SU-DHL-6 (cell line): ENCODE data around the gene ADAMTS17.

Source experiments
- H2AFZ ChIP-seq: fragments of 200-600 bp; sonication (generic); 2 replicates; pipeline ENCODE4 v1.6.1; 2014; ENCODE audit warnings: low read depth, mild to moderate bottlenecking, moderate library complexity, mixed read lengths, antibody characterized with exemption, low read length; ENCODE audit not compliant: severe bottlenecking
- H3F3A ChIP-seq: fragments of 200-600 bp; shearing (Covaris generic); 2 replicates; pipeline ENCODE4 v1.6.0; 2016; ENCODE audit warnings: antibody characterized with exemption, mild to moderate bottlenecking; ENCODE audit not compliant: insufficient read depth
- H3K27ac ChIP-seq: fragments of 200-600 bp; sonication (generic); 2 replicates; pipeline ENCODE4 v1.5.1; 2016; ENCODE audit warnings: low read depth, mild to moderate bottlenecking, low read length, moderate library complexity, mixed read lengths
- H3K27me3 ChIP-seq: fragments of 200-600 bp; sonication (generic), shearing (Covaris generic); 2 replicates; pipeline ENCODE4 v1.6.0; 2014; ENCODE audit warnings: mild to moderate bottlenecking, low read length
- H3K36me3 ChIP-seq: fragments of 200-600 bp; sonication (generic); 2 replicates; pipeline ENCODE4 v1.6.1; 2014; ENCODE audit warnings: mild to moderate bottlenecking, low read length, mixed read lengths
- H3K4me2 ChIP-seq: fragments of 300-600, 200-600 bp; shearing (Covaris generic), sonication (generic); 2 replicates; pipeline ENCODE4 v1.6.0; 2014; ENCODE audit warnings: low read length, low read depth, mild to moderate bottlenecking; ENCODE audit not compliant: poor library complexity, severe bottlenecking
- H3K4me3 ChIP-seq: fragments of 200-600 bp; sonication (generic); 2 replicates; pipeline ENCODE4 v1.5.1; 2014; ENCODE audit warnings: antibody characterized with exemption, low read length, mild to moderate bottlenecking, mixed read lengths; ENCODE audit not compliant: insufficient read depth, poor library complexity, severe bottlenecking
- H3K79me2 ChIP-seq: fragments of 200-600 bp; sonication (generic); 2 replicates; pipeline ENCODE4 v1.6.1; 2014; ENCODE audit warnings: mild to moderate bottlenecking, low read length, moderate library complexity; ENCODE audit not compliant: insufficient read depth
- H3K9ac ChIP-seq: fragments of 200-600 bp; sonication (generic); 2 replicates; pipeline ENCODE4 v1.7.0; 2014; ENCODE audit warnings: mild to moderate bottlenecking, low read length
- H3K9me2 ChIP-seq: fragments of 200-600 bp; sonication (generic); replicated peaks from 2 replicates; pipeline ENCODE4 v1.6.1; 2014; ENCODE audit warnings: low read length; ENCODE audit not compliant: insufficient read depth
- H3K9me3 ChIP-seq: fragments of 200-600 bp; sonication (generic); 2 replicates; pipeline ENCODE4 v1.6.1; 2014; ENCODE audit warnings: low read length, mixed read lengths; ENCODE audit not compliant: insufficient read depth
- H4K20me1 ChIP-seq: fragments of 200-600 bp; sonication (generic); 2 replicates; pipeline ENCODE4 v1.6.1; 2014; ENCODE audit warnings: low read depth, mild to moderate bottlenecking, antibody characterized with exemption, low read length, moderate library complexity, mixed read lengths
- EZH2phosphoT487 ChIP-seq: fragments of 200-600 bp; sonication (generic), shearing (Covaris generic); conservative IDR thresholded peaks from 2 replicates; pipeline ENCODE4 v1.6.1; 2018; ENCODE audit warnings: mild to moderate bottlenecking, antibody characterized with exemption, low read length, moderate library complexity, mixed read lengths
- TF ChIP-seq, protein P1 (sequence below): fragments of 200-600 bp; sonication (generic); IDR thresholded peaks from one replicate; pipeline ENCODE4 v1.5.1; 2017; ENCODE audit warnings: antibody characterized with exemption, mild to moderate bottlenecking, low read length, moderate library complexity; ENCODE audit not compliant: insufficient read depth, poor library complexity, severe bottlenecking

Gene ADAMTS17

DNA sequence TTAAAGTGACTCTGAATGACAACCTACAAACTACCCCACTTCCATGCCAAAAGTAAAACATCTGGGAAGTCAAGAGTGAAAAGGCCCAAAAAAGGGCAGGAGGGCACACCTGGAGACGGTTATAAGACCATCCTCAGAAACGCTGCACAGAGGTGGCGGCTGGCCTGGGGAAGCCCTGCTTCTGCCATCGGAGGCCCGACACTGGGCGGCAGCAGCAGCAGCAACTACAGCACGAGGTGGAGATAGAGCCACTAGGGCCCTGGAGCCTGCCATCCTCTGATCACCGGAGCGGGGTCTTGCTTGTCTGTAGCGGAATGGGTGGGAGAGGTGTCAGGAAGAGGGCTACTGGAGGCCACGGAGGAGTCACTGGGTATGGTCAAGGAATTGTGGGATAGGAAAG is 283.3 kb downstream of the ADAMTS17 start:
- TF ChIP-seq, protein P1, sequence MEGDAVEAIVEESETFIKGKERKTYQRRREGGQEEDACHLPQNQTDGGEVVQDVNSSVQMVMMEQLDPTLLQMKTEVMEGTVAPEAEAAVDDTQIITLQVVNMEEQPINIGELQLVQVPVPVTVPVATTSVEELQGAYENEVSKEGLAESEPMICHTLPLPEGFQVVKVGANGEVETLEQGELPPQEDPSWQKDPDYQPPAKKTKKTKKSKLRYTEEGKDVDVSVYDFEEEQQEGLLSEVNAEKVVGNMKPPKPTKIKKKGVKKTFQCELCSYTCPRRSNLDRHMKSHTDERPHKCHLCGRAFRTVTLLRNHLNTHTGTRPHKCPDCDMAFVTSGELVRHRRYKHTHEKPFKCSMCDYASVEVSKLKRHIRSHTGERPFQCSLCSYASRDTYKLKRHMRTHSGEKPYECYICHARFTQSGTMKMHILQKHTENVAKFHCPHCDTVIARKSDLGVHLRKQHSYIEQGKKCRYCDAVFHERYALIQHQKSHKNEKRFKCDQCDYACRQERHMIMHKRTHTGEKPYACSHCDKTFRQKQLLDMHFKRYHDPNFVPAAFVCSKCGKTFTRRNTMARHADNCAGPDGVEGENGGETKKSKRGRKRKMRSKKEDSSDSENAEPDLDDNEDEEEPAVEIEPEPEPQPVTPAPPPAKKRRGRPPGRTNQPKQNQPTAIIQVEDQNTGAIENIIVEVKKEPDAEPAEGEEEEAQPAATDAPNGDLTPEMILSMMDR: no peak
- TF ChIP-seq EZH2phosphoT487: no peak

DNA sequence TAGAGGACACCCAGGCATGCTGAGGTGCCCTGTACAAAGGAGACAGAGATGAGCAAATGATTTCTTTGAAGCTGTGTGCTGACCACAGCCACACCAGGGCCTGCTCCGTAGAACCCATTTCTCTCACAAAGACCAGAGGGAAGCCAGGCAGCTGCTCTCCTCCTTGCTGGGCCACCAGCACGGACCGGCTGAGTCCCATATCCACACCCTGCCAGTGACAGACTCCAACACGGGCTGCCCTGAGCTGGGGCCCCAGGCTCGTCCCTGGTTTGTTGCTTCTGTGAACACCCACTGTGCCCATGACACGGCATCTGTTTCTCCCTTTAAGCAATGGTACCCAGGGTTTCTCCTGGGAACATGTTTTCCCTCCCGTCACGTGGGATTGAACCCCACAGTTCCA is 284.5 kb downstream of the ADAMTS17 start:
- H3K9me2 ChIP-seq: no peaks in the 10 kb centered on the region
- H4K20me1 ChIP-seq: no peaks in the 10 kb centered on the region
- TF ChIP-seq, protein P1: no peak
- TF ChIP-seq EZH2phosphoT487: no peak
- H3K27ac ChIP-seq: no peak overlapping the region
- H3F3A ChIP-seq: no peaks in the 10 kb centered on the region
- H3K9me3 ChIP-seq: no peaks in the 10 kb centered on the region
- H3K27me3 ChIP-seq: no peaks in the 10 kb centered on the region
- H3K36me3 ChIP-seq: no peaks in the 10 kb centered on the region
- no peak overlapping the region for H3K4me2 ChIP-seq
- no peaks in the 10 kb centered on the region for H3K79me2 ChIP-seq
- H3K9ac ChIP-seq: no peak overlapping the region
- H2AFZ ChIP-seq: no peak overlapping the region
- no peak overlapping the region for H3K4me3 ChIP-seq

More for the DNA sequence above, 283.3 kb downstream of the ADAMTS17 start:
- no peak overlapping the region for H3K27ac ChIP-seq
- no peaks in the 10 kb centered on the region for H4K20me1 ChIP-seq
- H3K9me2 ChIP-seq: no peaks in the 10 kb centered on the region
- no peaks in the 10 kb centered on the region for H3K27me3 ChIP-seq
- H3K36me3 ChIP-seq: no peaks in the 10 kb centered on the region
- H3K9me3 ChIP-seq: no peaks in the 10 kb centered on the region
- no peak overlapping the region for H2AFZ ChIP-seq
- no peaks in the 10 kb centered on the region for H3K79me2 ChIP-seq
- no peaks in the 10 kb centered on the region for H3F3A ChIP-seq
- H3K4me2 ChIP-seq: no peak overlapping the region
- H3K9ac ChIP-seq: no peak overlapping the region
- H3K4me3 ChIP-seq: no peak overlapping the region

DNA sequence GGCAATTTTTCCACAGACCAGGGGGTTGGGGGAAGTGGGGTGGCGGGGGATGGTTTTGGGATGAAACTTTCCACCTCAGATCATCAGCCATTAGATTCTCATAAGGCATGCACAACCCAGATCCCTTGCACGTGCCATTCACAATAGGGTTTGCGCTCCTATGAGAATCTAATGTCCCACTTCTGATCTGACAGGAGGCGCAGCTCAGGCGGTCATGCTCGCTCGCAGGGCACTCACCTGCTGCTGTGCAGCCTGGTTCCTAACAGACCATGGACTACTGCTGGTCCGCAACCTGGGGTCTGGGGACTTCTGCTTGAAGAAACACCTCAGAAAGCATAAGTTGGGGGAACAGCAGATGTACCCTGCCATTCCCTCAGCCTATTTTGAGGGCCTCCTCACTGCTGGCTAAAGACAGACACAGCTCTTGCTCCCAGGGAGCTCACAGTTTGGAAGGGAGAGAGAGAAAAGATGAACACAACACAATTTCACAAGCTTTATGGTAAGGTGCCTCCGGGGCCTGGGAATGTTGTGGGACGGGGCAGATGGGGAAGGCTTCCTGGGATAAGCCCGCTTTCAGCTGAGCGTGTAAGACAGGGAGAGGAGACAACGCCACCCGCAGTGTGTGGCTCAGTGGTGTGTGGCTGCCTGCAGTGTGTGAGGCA is 285.2 kb downstream of the ADAMTS17 start:
- Histone ChIP-seq H3F3A (no peaks in the 10 kb centered on the region), H3K4me3 (no peak overlapping the region), H3K27ac (no peak overlapping the region), H3K9me2 (no peaks in the 10 kb centered on the region), H2AFZ (no peak overlapping the region), H3K9ac (no peak overlapping the region), H4K20me1 (no peaks in the 10 kb centered on the region), H3K79me2 (no peaks in the 10 kb centered on the region), H3K36me3 (no peaks in the 10 kb centered on the region), H3K4me2 (no peak overlapping the region), H3K27me3 (no peaks in the 10 kb centered on the region), H3K9me3 (no peaks in the 10 kb centered on the region)
- TF ChIP-seq, protein P1: no peak
- TF ChIP-seq EZH2phosphoT487: no peak

DNA sequence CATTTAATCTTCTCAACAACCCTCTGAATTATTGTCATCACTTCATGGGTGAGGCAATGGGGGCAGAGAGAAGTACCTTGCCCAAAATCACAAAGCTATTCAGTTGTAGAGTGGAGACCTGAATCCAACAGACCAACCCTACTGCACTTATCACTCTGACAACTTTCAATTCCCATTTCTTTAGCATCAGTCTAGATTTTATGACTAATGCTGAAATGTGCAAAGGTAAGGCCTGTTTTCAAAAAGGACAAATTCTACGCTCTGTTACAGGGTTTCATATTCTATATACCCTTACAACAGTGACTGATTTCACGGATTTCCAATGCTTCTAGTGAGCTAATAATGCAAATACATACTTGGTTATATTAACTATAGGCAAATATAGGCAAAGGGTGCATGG is 286.0 kb downstream of the ADAMTS17 start:
- no peaks in the 10 kb centered on the region for H3F3A ChIP-seq
- no peak for TF ChIP-seq EZH2phosphoT487
- no peak overlapping the region for H3K9ac ChIP-seq
- no peak overlapping the region for H2AFZ ChIP-seq
- H3K27me3 ChIP-seq: no peaks in the 10 kb centered on the region
- H3K79me2 ChIP-seq: no peaks in the 10 kb centered on the region
- H3K9me3 ChIP-seq: no peaks in the 10 kb centered on the region
- no peaks in the 10 kb centered on the region for H4K20me1 ChIP-seq
- no peak overlapping the region for H3K4me3 ChIP-seq
- H3K4me2 ChIP-seq: no peak overlapping the region
- no peak overlapping the region for H3K27ac ChIP-seq
- H3K9me2 ChIP-seq: no peaks in the 10 kb centered on the region
- H3K36me3 ChIP-seq: no peaks in the 10 kb centered on the region
